H1 (cell line): ENCODE data around the gene RNU6-8. TPM values are rescaled to one million over a fixed set of nuclear protein-coding genes. Genes with fewer than 3 reads are reported as not detected.

Source experiments
- CTCF ChIA-PET: fragments of 300-600 bp; sonication (Branson Sonifier 250); formaldehyde crosslinking; loops from one replicate; lab custom pipeline; 2021; ENCODE audit not compliant: partially characterized antibody; lab: Charles Lee
- POLR2A ChIA-PET: fragments of 300-600 bp; sonication (Branson Sonifier 250); formaldehyde crosslinking; loops from one replicate; lab custom pipeline; 2021; ENCODE audit warnings: inconsistent platforms; ENCODE audit not compliant: partially characterized antibody; lab: Charles Lee
- DNase-seq, 2 experiments: peaks; one replicate each; pipeline versions ENCODE4 v3.0.0 to v3.0.0-alpha.2; 2010 to 2022; ENCODE audit warnings: low spot score in 2 of 2, low read depth in 1 of 2, mixed read lengths in 1 of 2
- FAIRE-seq: peaks from 2 replicates; lab custom pipeline; 2011; peaks lifted over from hg19 to GRCh38; lab: Jason Lieb, UNC
- H2AFZ ChIP-seq: 2 replicates; pipeline ENCODE4 v1.8.1; 2012; ENCODE audit warnings: low read length, inconsistent platforms
- H2AK5ac ChIP-seq: 2 replicates; pipeline ENCODE4 v1.6.1; 2013; ENCODE audit warnings: low read depth, low read length
- H2BK120ac ChIP-seq: replicated peaks from 2 replicates; pipeline ENCODE3; 2013; ENCODE audit warnings: low read depth, low read length, inconsistent platforms
- H2BK12ac ChIP-seq: 2 replicates; pipeline ENCODE4 v1.6.1; 2013; ENCODE audit warnings: low read depth, low read length
- H2BK15ac ChIP-seq: 2 replicates; pipeline ENCODE4 v1.6.1; 2013; ENCODE audit warnings: low read length
- H2BK20ac ChIP-seq: 2 replicates; pipeline ENCODE4 v1.6.1; 2013; ENCODE audit warnings: low read length
- H2BK5ac ChIP-seq: 2 replicates; pipeline ENCODE4 v1.6.1; 2013; ENCODE audit warnings: low read depth, low read length
- H3K14ac ChIP-seq: 2 replicates; pipeline ENCODE4 v1.6.1; 2013; ENCODE audit warnings: inconsistent platforms; ENCODE audit not compliant: insufficient read length
- H3K18ac ChIP-seq: 2 replicates; pipeline ENCODE4 v1.6.1; 2013; ENCODE audit warnings: low read length; ENCODE audit errors: extremely low read depth
- H3K23ac ChIP-seq: 2 replicates; pipeline ENCODE4 v1.6.1; 2013; ENCODE audit warnings: inconsistent platforms; ENCODE audit not compliant: insufficient read length
- H3K23me2 ChIP-seq: 2 replicates; pipeline ENCODE4 v1.6.1; 2013; ENCODE audit warnings: low read depth, low read length
- H3K27ac ChIP-seq: 2 replicates; pipeline ENCODE4 v1.6.1; 2011; ENCODE audit warnings: low read depth, low read length, inconsistent platforms
- H3K27me3 ChIP-seq, 4 experiments: replicated peaks in 1 of 4; 1 replicate in 1 of 4; 2 replicates in 3 of 4; pipeline versions ENCODE4 v1.6.1 to v1.8.1; 2011 to 2013; ENCODE audit warnings: low read length in 3 of 4, mild to moderate bottlenecking in 3 of 4, inconsistent platforms in 2 of 4, mixed read lengths in 2 of 4, moderate library complexity in 1 of 4; ENCODE audit not compliant: control insufficient read depth in 3 of 4, insufficient read depth in 3 of 4; ENCODE audit errors: extremely low read depth in 1 of 4
- H3K36me3 ChIP-seq, 4 experiments: 2 replicates each; pipeline versions ENCODE4 v1.6.1 to v1.8.1; 2011 to 2013; ENCODE audit warnings: mild to moderate bottlenecking in 4 of 4, low read length in 3 of 4, moderate library complexity in 2 of 4, control low read depth in 1 of 4, inconsistent platforms in 1 of 4; ENCODE audit not compliant: insufficient read depth in 4 of 4, control insufficient read depth in 2 of 4
- H3K4ac ChIP-seq: replicated peaks from 2 replicates; pipeline ENCODE3; 2013; ENCODE audit warnings: low read length, low read depth, mixed read lengths, inconsistent platforms; ENCODE audit not compliant: insufficient read length
- H3K4me1 ChIP-seq, 4 experiments: replicated peaks in 1 of 4; 1 replicate in 1 of 4; 2 replicates in 3 of 4; pipeline versions ENCODE4 v1.6.1 to v1.8.1; 2011 to 2013; ENCODE audit warnings: low read length in 3 of 4, inconsistent platforms in 2 of 4, mixed read lengths in 1 of 4; ENCODE audit not compliant: insufficient read depth in 4 of 4, control insufficient read depth in 3 of 4
- H3K4me2 ChIP-seq, 2 experiments: 2 replicates each; pipeline versions ENCODE4 v1.6.1 to v1.8.1; 2011 to 2013; ENCODE audit warnings: low read depth in 2 of 2, low read length in 2 of 2, control low read depth in 1 of 2, inconsistent platforms in 1 of 2, mild to moderate bottlenecking in 1 of 2; ENCODE audit not compliant: insufficient read depth in 1 of 2
- H3K4me3 ChIP-seq, 4 experiments: fragments of 200-600, 300-600 bp in 1 of 4; sonication (generic), shearing (Covaris generic), sonication (Bioruptor Twin) in 1 of 4; 2 replicates each; pipeline versions ENCODE4 v1.5.1 to v1.8.1; 2011 to 2016; ENCODE audit warnings: low read length in 4 of 4, low read depth in 3 of 4, control low read depth in 2 of 4, inconsistent platforms in 2 of 4, mild to moderate bottlenecking in 2 of 4, mixed read lengths in 1 of 4, moderate library complexity in 1 of 4; ENCODE audit not compliant: insufficient read depth in 2 of 4; ENCODE audit errors: extremely low read depth in 1 of 4
- H3K56ac ChIP-seq: replicated peaks from 2 replicates; pipeline ENCODE3; 2013; ENCODE audit warnings: low read depth, mild to moderate bottlenecking, mixed read lengths, low read length, inconsistent platforms; ENCODE audit not compliant: insufficient read length
- H3K79me1 ChIP-seq: 2 replicates; pipeline ENCODE4 v1.6.1; 2013; ENCODE audit warnings: low read depth, low read length, control low read depth
- H3K79me2 ChIP-seq, 2 experiments: 2 replicates each; pipeline versions ENCODE4 v1.6.1 to v1.8.1; 2012 to 2013; ENCODE audit warnings: low read length in 2 of 2, mild to moderate bottlenecking in 2 of 2, inconsistent platforms in 1 of 2; ENCODE audit not compliant: insufficient read depth in 2 of 2, control insufficient read depth in 1 of 2
- H3K9ac ChIP-seq, 4 experiments: replicated peaks in 1 of 4; 1 replicate in 1 of 4; 2 replicates in 3 of 4; pipeline versions ENCODE4 v1.6.1 to v1.8.1; 2011 to 2013; ENCODE audit warnings: low read depth in 3 of 4, low read length in 3 of 4, control low read depth in 2 of 4, mild to moderate bottlenecking in 2 of 4, moderate library complexity in 2 of 4, inconsistent platforms in 1 of 4; ENCODE audit errors: extremely low read depth in 1 of 4
- H3K9me3 ChIP-seq, 2 experiments: 2 replicates each; pipeline versions ENCODE4 v1.6.1 to v1.8.1; 2012 to 2013; ENCODE audit warnings: mild to moderate bottlenecking in 2 of 2, moderate library complexity in 2 of 2, control low read depth in 1 of 2, inconsistent platforms in 1 of 2, low read depth in 1 of 2, low read length in 1 of 2, mixed read lengths in 1 of 2; ENCODE audit not compliant: insufficient read depth in 2 of 2
- H4K20me1 ChIP-seq, 2 experiments: replicated peaks in 1 of 2; 2 replicates each; pipeline versions ENCODE3 to v1.8.1; 2011 to 2013; ENCODE audit warnings: inconsistent platforms in 2 of 2, low read length in 2 of 2, mild to moderate bottlenecking in 1 of 2; ENCODE audit not compliant: insufficient read depth in 2 of 2, control insufficient read depth in 1 of 2
- H4K5ac ChIP-seq: 2 replicates; pipeline ENCODE4 v1.6.1; 2013; ENCODE audit warnings: low read length, low read depth, mixed read lengths, inconsistent platforms; ENCODE audit not compliant: insufficient read length
- H4K8ac ChIP-seq: 2 replicates; pipeline ENCODE4 v1.8.0; 2013; ENCODE audit warnings: mild to moderate bottlenecking, moderate library complexity, low read length, inconsistent platforms; ENCODE audit not compliant: insufficient read depth; ENCODE audit errors: extremely low read depth
- H4K91ac ChIP-seq: replicated peaks from 2 replicates; pipeline ENCODE3; 2013; ENCODE audit warnings: low read length, mixed read lengths, inconsistent platforms; ENCODE audit not compliant: insufficient read length
- ASH2L ChIP-seq: fragments of 200-600, 300-600 bp; sonication (generic); IDR thresholded peaks from one replicate; pipeline ENCODE4 v1.7.1; 2017; ENCODE audit warnings: low read length
- CBX5 ChIP-seq: fragments of 300-800, 300-1000 bp; sonication (generic); IDR thresholded peaks from 2 replicates; pipeline ENCODE4 v1.7.1; 2016; ENCODE audit warnings: antibody characterized with exemption, low read length, low read depth
- CEBPB ChIP-seq: IDR thresholded peaks from 2 replicates; pipeline ENCODE4 v1.6.1; 2012; ENCODE audit warnings: low read depth, low read length
- EP300 ChIP-seq, 2 experiments: IDR thresholded peaks; 1 replicate in 1 of 2; 2 replicates in 1 of 2; pipeline ENCODE4 v1.6.1; 2011 to 2012; ENCODE audit warnings: low read depth in 2 of 2, low read length in 2 of 2, mild to moderate bottlenecking in 2 of 2, borderline replicate concordance in 1 of 2, inconsistent platforms in 1 of 2, moderate library complexity in 1 of 2
- JUN ChIP-seq: IDR thresholded peaks from 2 replicates; pipeline ENCODE4 v1.6.1; 2011; ENCODE audit warnings: low read depth, mild to moderate bottlenecking, improper control_type of control experiment, low read length
- KDM4A ChIP-seq: IDR thresholded peaks from one replicate; pipeline ENCODE4 v1.7.1; 2012; ENCODE audit warnings: low read depth, mild to moderate bottlenecking, moderate library complexity, low read length, inconsistent platforms; ENCODE audit not compliant: severe bottlenecking
- NANOG ChIP-seq: IDR thresholded peaks from 2 replicates; pipeline ENCODE4 v1.6.1; 2011; ENCODE audit warnings: low read length, low read depth, mild to moderate bottlenecking, inconsistent platforms; ENCODE audit not compliant: insufficient read depth, poor library complexity, severe bottlenecking
- NRF1 ChIP-seq: IDR thresholded peaks from 2 replicates; pipeline ENCODE4 v1.6.1; 2011; ENCODE audit warnings: mild to moderate bottlenecking, low read depth, low read length, improper control_type of control experiment
- RXRA ChIP-seq: IDR thresholded peaks from 2 replicates; pipeline ENCODE4 v1.6.1; 2011; ENCODE audit warnings: low read depth, mild to moderate bottlenecking, low read length, moderate library complexity; ENCODE audit not compliant: insufficient read depth
- SIN3A ChIP-seq, 2 experiments: IDR thresholded peaks in 1 of 2; conservative IDR thresholded peaks in 1 of 2; 2 replicates each; pipeline ENCODE4 v1.6.1; 2011 to 2012; ENCODE audit warnings: low read length in 2 of 2, improper control_type of control experiment in 1 of 2, low read depth in 1 of 2, mild to moderate bottlenecking in 1 of 2
- SP2 ChIP-seq: IDR thresholded peaks from 2 replicates; pipeline ENCODE4 v1.6.1; 2012; ENCODE audit warnings: mild to moderate bottlenecking, low read length, inconsistent platforms
- WGBS, 2 experiments: shearing (Covaris generic) in 1 of 2; methylation state at CpG; one replicate each; pipeline versions ENCODE4 v1.1.6 to v1.1.7; 2013 to 2015; ENCODE audit warnings: low lambda C conversion rate in 2 of 2, mixed read lengths in 2 of 2, inconsistent platforms in 1 of 2, low coverage in 1 of 2, missing lambda C conversion rate in 1 of 2; ENCODE audit not compliant: insufficient replicate concordance in 2 of 2, insufficient coverage in 1 of 2, insufficient read length in 1 of 2; ENCODE audit errors: extremely low coverage in 1 of 2, missing lambda C conversion rate in 1 of 2; 5-methylcytosine and 5-hydroxymethylcytosine counted together
- polyA plus RNA-seq, 7 experiments: library from polyadenylated mRNA; depleted of rRNA in 3 of 7; stranded (reverse) in 5 of 7; unstranded in 2 of 7; fragments of >200 nt in 5 of 7; fragments of 200-250 nt in 2 of 7; gene quantifications; 1 replicate in 5 of 7; 2 replicates in 1 of 7; 4 replicates in 1 of 7; pipeline versions ENCODE4 v1.2.1 to v1.2.3, GENCODE V29; 2011 to 2013; ENCODE audit warnings: missing spikeins in 2 of 7, mixed read lengths in 2 of 7
- total RNA-seq: library from RNA; stranded (reverse); fragmentation: NEBNext Ultra II Directional; extraction: Animal tissue kit (Norgen Biotek cat#: 25700); gene quantifications from 2 replicates; pipeline ENCODE4 v1.2.1, GENCODE V29; 2021
- TF ChIP-seq, protein P1 (sequence below), 3 experiments: IDR thresholded peaks; 1 replicate in 2 of 3; 2 replicates in 1 of 3; pipeline versions ENCODE4 v1.5.1 to v1.6.1; 2011; ENCODE audit warnings: low read length in 3 of 3, mild to moderate bottlenecking in 3 of 3, inconsistent platforms in 2 of 3, low read depth in 1 of 3, moderate library complexity in 1 of 3; ENCODE audit not compliant: insufficient read depth in 1 of 3; ENCODE audit errors: control extremely low read depth in 1 of 3

RNU6-8 gene
- total and polyA plus RNA-seq, 2 of the 8 experiments (the other 6 are each of a cell fraction or from before 2014, with no cell fraction given) = not detected

GRCh38 chr14:32189811-32190210 lies 13.3 kb downstream of the RNU6-8 start:
- Histone ChIP-seq H3K56ac (no peak overlapping the region), H4K5ac (no peak overlapping the region), H3K4ac (no peak overlapping the region), H2BK120ac (no peak overlapping the region), H4K8ac (no peak overlapping the region), H3K23me2 (no peaks in the 10 kb centered on the region), H3K79me2 (no peaks in the 10 kb centered on the region), H3K27ac (no peak overlapping the region), H3K23ac (no peak overlapping the region), H3K18ac (no peak overlapping the region), H3K4me3 (no peak overlapping the region), H2AFZ (no peak overlapping the region), H3K36me3 (no peaks in the 10 kb centered on the region), H3K79me1 (no peaks in the 10 kb centered on the region), H3K9ac (no peak overlapping the region), H4K20me1 (no peaks in the 10 kb centered on the region), H2BK15ac (no peak overlapping the region), H2BK5ac (no peak overlapping the region), H2AK5ac (no peak overlapping the region), H3K14ac (no peak overlapping the region), H3K27me3 (no peaks in the 10 kb centered on the region), H3K9me3 (0 out of 4 replicates have a peak, but pooled peaks cover 0 to 3% of the 10 kb centered on the region in 2 experiments), H3K4me1 (no peaks in the 10 kb centered on the region), H4K91ac (no peak overlapping the region), H2BK20ac (no peak overlapping the region), H2BK12ac (no peak overlapping the region), H3K4me2 (no peak overlapping the region)
- ChIA-PET POLR2A (no interaction called here), CTCF (no interaction called here)
- FAIRE-seq = no peak
- 83% methylated on average over 1 of the region's 1 CpG; no CpG with 5 or more reads in 1 of the 2 experiments for WGBS, 2 experiments
- DNase-seq = no peak
- TF ChIP-seq ASH2L (no peak), CEBPB (no peak), CBX5 (no peak), EP300 (IDR thresholded peaks at IDR 0.05; ENCODE audit: borderline replicate concordance in 1 of 2, low read depth in 2 of 2, low read length in 2 of 2) (no peak), NRF1 (no peak), SIN3A (conservative IDR thresholded peaks at IDR 0.05 in 1 of 2, IDR thresholded peaks at IDR 0.05 in 1 of 2; ENCODE audit: low read depth in 1 of 2, low read length in 2 of 2) (no peak), JUN (no peak), KDM4A (no peak), SP2 (no peak), NANOG (no peak), RXRA (no peak)
- TF ChIP-seq, protein P1, sequence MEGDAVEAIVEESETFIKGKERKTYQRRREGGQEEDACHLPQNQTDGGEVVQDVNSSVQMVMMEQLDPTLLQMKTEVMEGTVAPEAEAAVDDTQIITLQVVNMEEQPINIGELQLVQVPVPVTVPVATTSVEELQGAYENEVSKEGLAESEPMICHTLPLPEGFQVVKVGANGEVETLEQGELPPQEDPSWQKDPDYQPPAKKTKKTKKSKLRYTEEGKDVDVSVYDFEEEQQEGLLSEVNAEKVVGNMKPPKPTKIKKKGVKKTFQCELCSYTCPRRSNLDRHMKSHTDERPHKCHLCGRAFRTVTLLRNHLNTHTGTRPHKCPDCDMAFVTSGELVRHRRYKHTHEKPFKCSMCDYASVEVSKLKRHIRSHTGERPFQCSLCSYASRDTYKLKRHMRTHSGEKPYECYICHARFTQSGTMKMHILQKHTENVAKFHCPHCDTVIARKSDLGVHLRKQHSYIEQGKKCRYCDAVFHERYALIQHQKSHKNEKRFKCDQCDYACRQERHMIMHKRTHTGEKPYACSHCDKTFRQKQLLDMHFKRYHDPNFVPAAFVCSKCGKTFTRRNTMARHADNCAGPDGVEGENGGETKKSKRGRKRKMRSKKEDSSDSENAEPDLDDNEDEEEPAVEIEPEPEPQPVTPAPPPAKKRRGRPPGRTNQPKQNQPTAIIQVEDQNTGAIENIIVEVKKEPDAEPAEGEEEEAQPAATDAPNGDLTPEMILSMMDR (IDR thresholded peaks at IDR 0.05; ENCODE audit: control extremely low read depth in 1 of 3, insufficient read depth in 1 of 3, low read depth in 1 of 3, low read length in 3 of 3) = no peak
